ENCODE data around the gene PIP5K1C. TPM values are rescaled to one million over a fixed set of nuclear protein-coding genes. Genes with fewer than 3 reads are reported as not detected.

PIP5K1C gene
- total and polyA plus RNA-seq, 10 of the 15 experiments (the other 5 are each of a cell fraction or from before 2014, with no cell fraction given), result 0.39 to 19.6 (median 5.3) TPM

DNA sequence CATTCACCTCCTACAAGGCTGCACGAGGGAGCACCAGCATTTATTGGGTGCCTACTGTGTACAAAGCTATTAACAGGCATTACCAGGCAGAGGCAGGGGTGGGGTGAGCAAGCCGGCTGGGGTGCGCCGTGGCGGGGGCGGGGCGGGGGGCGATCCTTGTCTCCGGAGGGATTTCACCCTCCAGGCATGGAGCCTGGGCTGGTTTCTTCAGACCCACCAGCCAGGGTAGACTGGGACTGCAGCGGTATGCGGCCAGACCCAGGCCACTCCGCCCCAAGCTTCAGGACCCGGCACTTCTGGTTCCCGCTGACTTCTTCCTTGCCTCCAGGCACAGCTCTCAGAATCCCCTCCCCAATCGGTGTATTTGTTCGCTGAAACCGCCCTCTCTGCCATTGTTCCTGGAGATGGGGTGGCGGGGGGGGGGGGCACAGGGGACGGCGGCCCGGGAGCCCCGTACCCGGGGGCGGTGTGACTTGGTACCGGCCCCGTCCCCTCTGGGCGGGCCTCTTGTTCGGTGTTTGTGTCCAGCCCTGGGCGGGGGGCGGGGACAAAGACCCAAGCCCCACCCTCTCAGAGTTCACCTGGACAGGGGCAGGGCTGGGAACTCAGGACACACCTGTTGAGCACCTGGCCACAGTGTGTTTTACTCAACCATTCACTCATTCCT, 22.3 kb upstream of the PIP5K1C start:
- H3K79me2 ChIP-seq (ENCODE audit: control insufficient read depth, insufficient read depth, low read length), result no peaks in the 10 kb centered on the region
- peaks cover 1 to 3% of the 10 kb centered on the region in 2 experiments; a peak in 1 of 4 replicates for H3K27me3 ChIP-seq (replicated peaks in 1 of 2; ENCODE audit: control insufficient read depth in 2 of 2, insufficient read depth in 2 of 2, low read length in 1 of 2)
- POLR2A ChIA-PET, result no interaction called here
- H4K20me1 ChIP-seq (ENCODE audit: control insufficient read depth, insufficient read depth), result no peaks in the 10 kb centered on the region
- no peak overlapping the region for H2AFZ ChIP-seq (ENCODE audit: control insufficient read depth, low read depth, low read length)
- intact Hi-C loops (cut with micrococcal nuclease; ENCODE audit: unreplicated experiment) (no loop called here), in situ Hi-C loops (cut with MboI) (no loop called here)
- WGBS (ENCODE audit: insufficient coverage, insufficient replicate concordance, low lambda C conversion rate, missing lambda C conversion rate), result 12% methylated on average over 22 of the region's 30 CpGs
- DNase-seq (ENCODE audit: low read depth, low spot score) (no peak), ATAC-seq (no peak), FAIRE-seq (no peak)
- SMC1A ChIA-PET (ENCODE audit: uncharacterized antibody, unreplicated experiment), result no interaction called here
- RAD21 ChIA-PET (ENCODE audit: unreplicated experiment), result no interaction called here
- H3K9me3 ChIP-seq (replicated peaks; ENCODE audit: control insufficient read depth, insufficient read depth, low read length), result no peaks in the 10 kb centered on the region
- no peaks in the 10 kb centered on the region for H3K4me1 ChIP-seq (ENCODE audit: control insufficient read depth, insufficient read depth, low read length)
- CTCF ChIA-PET, result no interaction called here
- H3K36me3 ChIP-seq (ENCODE audit: control insufficient read depth in 2 of 2, insufficient read depth in 2 of 2, low read length in 1 of 2), result no peaks in the 10 kb centered on the region
- no TSS peak for BruUV-seq (replicated peaks)
- H3K4me3 ChIP-seq, result no peak overlapping the region
- no peak overlapping the region for H3K4me2 ChIP-seq (ENCODE audit: control insufficient read depth, insufficient read depth)
- H3K9ac ChIP-seq (ENCODE audit: control insufficient read depth, insufficient read depth, low read length), result no peak overlapping the region
- H3K27ac ChIP-seq (ENCODE audit: control insufficient read depth, insufficient read depth), result no peak overlapping the region
- TF ChIP-seq ZSCAN29 (IDR thresholded peaks at IDR 0.05), result no peak
- TF ChIP-seq POU2F2 (IDR thresholded peaks at IDR 0.05; ENCODE audit: borderline replicate concordance, low read depth, low read length), result no peak
- TF ChIP-seq, protein P1, sequence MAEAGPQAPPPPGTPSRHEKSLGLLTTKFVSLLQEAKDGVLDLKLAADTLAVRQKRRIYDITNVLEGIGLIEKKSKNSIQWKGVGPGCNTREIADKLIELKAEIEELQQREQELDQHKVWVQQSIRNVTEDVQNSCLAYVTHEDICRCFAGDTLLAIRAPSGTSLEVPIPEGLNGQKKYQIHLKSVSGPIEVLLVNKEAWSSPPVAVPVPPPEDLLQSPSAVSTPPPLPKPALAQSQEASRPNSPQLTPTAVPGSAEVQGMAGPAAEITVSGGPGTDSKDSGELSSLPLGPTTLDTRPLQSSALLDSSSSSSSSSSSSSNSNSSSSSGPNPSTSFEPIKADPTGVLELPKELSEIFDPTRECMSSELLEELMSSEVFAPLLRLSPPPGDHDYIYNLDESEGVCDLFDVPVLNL (IDR thresholded peaks at IDR 0.05; ENCODE audit: low read depth, low read length), result no peak
- TF ChIP-seq MTA2 (IDR thresholded peaks at IDR 0.05; ENCODE audit: low read depth), result no peak
- no peak for TF ChIP-seq POLR2AphosphoS5 (IDR thresholded peaks at IDR 0.05; ENCODE audit: low read length)
- TF ChIP-seq, protein P2, sequence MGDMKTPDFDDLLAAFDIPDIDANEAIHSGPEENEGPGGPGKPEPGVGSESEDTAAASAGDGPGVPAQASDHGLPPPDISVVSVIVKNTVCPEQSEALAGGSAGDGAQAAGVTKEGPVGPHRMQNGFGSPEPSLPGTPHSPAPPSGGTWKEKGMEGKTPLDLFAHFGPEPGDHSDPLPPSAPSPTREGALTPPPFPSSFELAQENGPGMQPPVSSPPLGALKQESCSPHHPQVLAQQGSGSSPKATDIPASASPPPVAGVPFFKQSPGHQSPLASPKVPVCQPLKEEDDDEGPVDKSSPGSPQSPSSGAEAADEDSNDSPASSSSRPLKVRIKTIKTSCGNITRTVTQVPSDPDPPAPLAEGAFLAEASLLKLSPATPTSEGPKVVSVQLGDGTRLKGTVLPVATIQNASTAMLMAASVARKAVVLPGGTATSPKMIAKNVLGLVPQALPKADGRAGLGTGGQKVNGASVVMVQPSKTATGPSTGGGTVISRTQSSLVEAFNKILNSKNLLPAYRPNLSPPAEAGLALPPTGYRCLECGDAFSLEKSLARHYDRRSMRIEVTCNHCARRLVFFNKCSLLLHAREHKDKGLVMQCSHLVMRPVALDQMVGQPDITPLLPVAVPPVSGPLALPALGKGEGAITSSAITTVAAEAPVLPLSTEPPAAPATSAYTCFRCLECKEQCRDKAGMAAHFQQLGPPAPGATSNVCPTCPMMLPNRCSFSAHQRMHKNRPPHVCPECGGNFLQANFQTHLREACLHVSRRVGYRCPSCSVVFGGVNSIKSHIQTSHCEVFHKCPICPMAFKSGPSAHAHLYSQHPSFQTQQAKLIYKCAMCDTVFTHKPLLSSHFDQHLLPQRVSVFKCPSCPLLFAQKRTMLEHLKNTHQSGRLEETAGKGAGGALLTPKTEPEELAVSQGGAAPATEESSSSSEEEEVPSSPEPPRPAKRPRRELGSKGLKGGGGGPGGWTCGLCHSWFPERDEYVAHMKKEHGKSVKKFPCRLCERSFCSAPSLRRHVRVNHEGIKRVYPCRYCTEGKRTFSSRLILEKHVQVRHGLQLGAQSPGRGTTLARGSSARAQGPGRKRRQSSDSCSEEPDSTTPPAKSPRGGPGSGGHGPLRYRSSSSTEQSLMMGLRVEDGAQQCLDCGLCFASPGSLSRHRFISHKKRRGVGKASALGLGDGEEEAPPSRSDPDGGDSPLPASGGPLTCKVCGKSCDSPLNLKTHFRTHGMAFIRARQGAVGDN (IDR thresholded peaks at IDR 0.05), result no peak
- TF ChIP-seq GABPA (IDR thresholded peaks at IDR 0.05; ENCODE audit: low read depth), result no peak
- TF ChIP-seq EGR1 (IDR thresholded peaks at IDR 0.05; ENCODE audit: borderline replicate concordance in 1 of 2, low read depth in 2 of 2, low read length in 2 of 2), result no peak
- TF ChIP-seq MYC (IDR thresholded peaks at IDR 0.05; ENCODE audit: insufficient read depth, insufficient read length, insufficient replicate concordance, low read length, severe bottlenecking), result no peak
- TF ChIP-seq ZNF207 (IDR thresholded peaks at IDR 0.05; ENCODE audit: borderline replicate concordance), result no peak
- TF ChIP-seq, protein P3, sequence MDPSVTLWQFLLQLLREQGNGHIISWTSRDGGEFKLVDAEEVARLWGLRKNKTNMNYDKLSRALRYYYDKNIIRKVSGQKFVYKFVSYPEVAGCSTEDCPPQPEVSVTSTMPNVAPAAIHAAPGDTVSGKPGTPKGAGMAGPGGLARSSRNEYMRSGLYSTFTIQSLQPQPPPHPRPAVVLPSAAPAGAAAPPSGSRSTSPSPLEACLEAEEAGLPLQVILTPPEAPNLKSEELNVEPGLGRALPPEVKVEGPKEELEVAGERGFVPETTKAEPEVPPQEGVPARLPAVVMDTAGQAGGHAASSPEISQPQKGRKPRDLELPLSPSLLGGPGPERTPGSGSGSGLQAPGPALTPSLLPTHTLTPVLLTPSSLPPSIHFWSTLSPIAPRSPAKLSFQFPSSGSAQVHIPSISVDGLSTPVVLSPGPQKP (IDR thresholded peaks at IDR 0.05; ENCODE audit: low read depth, low read length), result no peak
- no peak for TF ChIP-seq TCF7 (IDR thresholded peaks at IDR 0.05; ENCODE audit: borderline replicate concordance)
- TF ChIP-seq NR2C1 (IDR thresholded peaks at IDR 0.05), result no peak
- no peak for TF ChIP-seq TARDBP (IDR thresholded peaks at IDR 0.05; ENCODE audit: borderline replicate concordance)
- no peak for TF ChIP-seq KDM1A (IDR thresholded peaks at IDR 0.05; ENCODE audit: borderline replicate concordance)
- TF ChIP-seq, protein P4, sequence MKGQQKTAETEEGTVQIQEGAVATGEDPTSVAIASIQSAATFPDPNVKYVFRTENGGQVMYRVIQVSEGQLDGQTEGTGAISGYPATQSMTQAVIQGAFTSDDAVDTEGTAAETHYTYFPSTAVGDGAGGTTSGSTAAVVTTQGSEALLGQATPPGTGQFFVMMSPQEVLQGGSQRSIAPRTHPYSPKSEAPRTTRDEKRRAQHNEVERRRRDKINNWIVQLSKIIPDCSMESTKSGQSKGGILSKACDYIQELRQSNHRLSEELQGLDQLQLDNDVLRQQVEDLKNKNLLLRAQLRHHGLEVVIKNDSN (IDR thresholded peaks at IDR 0.05; ENCODE audit: borderline replicate concordance, extremely low read length, insufficient read depth, low read depth, low read length), result no peak
